ENCODE results near the gene SNORC.

DNA sequence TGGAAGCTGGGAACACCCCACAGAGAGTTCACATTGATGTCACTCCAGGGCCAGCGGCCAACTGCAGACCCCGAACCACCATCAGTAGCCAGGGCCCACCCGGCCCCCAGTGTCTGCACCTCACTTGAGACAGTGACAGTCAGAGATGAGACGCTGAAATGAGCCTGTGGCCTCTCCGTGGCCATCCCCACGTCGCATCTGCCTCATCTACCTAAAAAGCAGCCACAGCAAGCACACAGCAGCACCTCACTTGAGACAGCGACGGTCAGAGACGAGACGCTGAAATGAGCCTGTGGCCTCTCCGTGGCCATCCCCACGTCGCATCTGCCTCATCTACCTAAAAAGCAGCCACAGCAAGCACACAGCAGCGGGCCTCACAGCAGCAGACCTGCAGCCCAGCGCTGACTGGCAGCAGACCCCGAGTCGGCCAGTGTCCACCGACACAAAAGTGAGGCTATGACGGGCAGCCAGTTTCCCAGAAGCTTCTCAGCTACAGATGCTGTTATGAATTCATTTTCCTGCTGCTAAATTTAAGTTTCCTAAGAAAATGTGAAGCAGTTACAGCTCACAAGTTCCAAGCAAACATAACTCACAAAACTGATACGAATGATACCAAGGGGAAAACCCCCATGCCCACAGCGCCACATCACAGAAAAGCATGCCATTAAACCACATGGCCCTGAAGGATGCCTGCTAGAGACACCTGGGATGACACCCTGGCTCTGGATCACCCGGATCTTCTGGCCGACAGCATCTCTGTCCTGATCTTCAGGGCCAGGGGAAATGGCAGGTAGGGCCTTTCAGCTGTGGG lies 27.7 kb downstream of the SNORC start:
- TF ChIP-seq, protein P1, sequence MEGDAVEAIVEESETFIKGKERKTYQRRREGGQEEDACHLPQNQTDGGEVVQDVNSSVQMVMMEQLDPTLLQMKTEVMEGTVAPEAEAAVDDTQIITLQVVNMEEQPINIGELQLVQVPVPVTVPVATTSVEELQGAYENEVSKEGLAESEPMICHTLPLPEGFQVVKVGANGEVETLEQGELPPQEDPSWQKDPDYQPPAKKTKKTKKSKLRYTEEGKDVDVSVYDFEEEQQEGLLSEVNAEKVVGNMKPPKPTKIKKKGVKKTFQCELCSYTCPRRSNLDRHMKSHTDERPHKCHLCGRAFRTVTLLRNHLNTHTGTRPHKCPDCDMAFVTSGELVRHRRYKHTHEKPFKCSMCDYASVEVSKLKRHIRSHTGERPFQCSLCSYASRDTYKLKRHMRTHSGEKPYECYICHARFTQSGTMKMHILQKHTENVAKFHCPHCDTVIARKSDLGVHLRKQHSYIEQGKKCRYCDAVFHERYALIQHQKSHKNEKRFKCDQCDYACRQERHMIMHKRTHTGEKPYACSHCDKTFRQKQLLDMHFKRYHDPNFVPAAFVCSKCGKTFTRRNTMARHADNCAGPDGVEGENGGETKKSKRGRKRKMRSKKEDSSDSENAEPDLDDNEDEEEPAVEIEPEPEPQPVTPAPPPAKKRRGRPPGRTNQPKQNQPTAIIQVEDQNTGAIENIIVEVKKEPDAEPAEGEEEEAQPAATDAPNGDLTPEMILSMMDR (IDR thresholded peaks at IDR 0.05; ENCODE audit: insufficient read depth, low read depth, low read length) = no peak
- TF ChIP-seq EZH2 (IDR thresholded peaks at IDR 0.05; ENCODE audit: insufficient read depth, low read length) = no peak
